AG04449 (cell line): ENCODE data around the gene MVK.

Experiments
- CTCF ChIA-PET: fragments of 350-600 bp; formaldehyde crosslinking; extraction: SDS; loops from one replicate; lab custom pipeline; 2021; ENCODE audit warnings: antibody characterized with exemption; lab: Yijun Ruan, JAX
- POLR2A ChIA-PET: fragments of 400-600, 350-600 bp; formaldehyde crosslinking; extraction: SDS; loops from one replicate; lab custom pipeline; 2020; ENCODE audit warnings: antibody characterized with exemption, inconsistent platforms; lab: Yijun Ruan, JAX
- DNase-seq: peaks from one replicate; pipeline ENCODE4 v3.0.0-alpha.2; 2010; ENCODE audit warnings: low read depth, low spot score
- H3K4me3 ChIP-seq: 2 replicates; pipeline ENCODE4 v1.5.1; 2011; ENCODE audit warnings: low read depth, mild to moderate bottlenecking, control low read depth, low read length
- CTCF ChIP-seq: IDR thresholded peaks from one replicate; pipeline ENCODE4 v1.5.1; 2011; ENCODE audit warnings: mild to moderate bottlenecking, moderate library complexity, low read length, control low read depth, inconsistent platforms; ENCODE audit not compliant: insufficient read depth; ENCODE audit errors: missing control alignments

MVK gene

GRCh38 chr12:109573029-109573913 lies at the start of gene MVK, which contains the start of gene MMAB:
TSS of gene MVK (plus strand) at chr12:109573794. CDS start at chr12:109574823, 1,029 bp downstream.
TSS of gene MMAB (minus strand) at chr12:109573504. CDS start at chr12:109573480, 24 bp downstream.
- H3K4me3 ChIP-seq: peak within 1 kb of the TSS; percentile 87
- POLR2A ChIA-PET: no interaction called here
- CTCF ChIA-PET: interaction anchor here (0.9 to 4.3 kb wide), 8 partner anchors 23 to 280 kb away, joined by 3 to 27 read pairs (median 4); no protein-coding TSS in a partner anchor

GRCh38 chr12:109524466-109525278 lies 48.9 kb upstream of the MVK start:
- H3K4me3 ChIP-seq: no peak overlapping the region
- no peak for DNase-seq
- CTCF ChIA-PET: interaction anchor here (0.8 to 10.6 kb wide), 7 partner anchors 8 to 249 kb away, joined by 3 to 204 read pairs (median 4); partner anchors contain the start of genes MMAB and MVK
- no peak for TF ChIP-seq CTCF
- POLR2A ChIA-PET: no interaction called here

More at GRCh38 chr12:109573029-109573913, at the start of gene MVK, which contains the start of gene MMAB:
- peak; percentile 96 for DNase-seq
- TF ChIP-seq CTCF: no peak

DNA sequence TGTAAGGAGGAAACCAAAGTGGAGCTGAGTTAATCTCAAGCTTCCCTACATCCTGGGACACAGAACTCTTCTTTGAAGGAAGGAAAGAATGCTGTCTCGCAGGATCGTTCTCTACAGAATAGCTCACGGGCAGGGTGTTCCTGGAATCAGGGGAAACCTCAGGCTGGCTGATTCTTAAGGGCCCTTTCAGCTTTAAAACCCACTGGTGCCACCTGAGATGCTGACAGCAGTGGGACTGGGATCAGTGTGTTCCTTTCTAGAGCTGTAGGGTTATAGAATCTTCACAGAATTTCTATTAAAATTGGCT lies 48.4 kb upstream of the MVK start:
- CTCF ChIA-PET: interaction anchor here (1.0 to 10.6 kb wide), 5 partner anchors 8 to 249 kb away, joined by 3 to 204 read pairs (median 4); partner anchors contain the start of genes MMAB and MVK
- DNase-seq: no peak
- no peak for TF ChIP-seq CTCF
- POLR2A ChIA-PET: no interaction called here
- no peak overlapping the region for H3K4me3 ChIP-seq

DNA sequence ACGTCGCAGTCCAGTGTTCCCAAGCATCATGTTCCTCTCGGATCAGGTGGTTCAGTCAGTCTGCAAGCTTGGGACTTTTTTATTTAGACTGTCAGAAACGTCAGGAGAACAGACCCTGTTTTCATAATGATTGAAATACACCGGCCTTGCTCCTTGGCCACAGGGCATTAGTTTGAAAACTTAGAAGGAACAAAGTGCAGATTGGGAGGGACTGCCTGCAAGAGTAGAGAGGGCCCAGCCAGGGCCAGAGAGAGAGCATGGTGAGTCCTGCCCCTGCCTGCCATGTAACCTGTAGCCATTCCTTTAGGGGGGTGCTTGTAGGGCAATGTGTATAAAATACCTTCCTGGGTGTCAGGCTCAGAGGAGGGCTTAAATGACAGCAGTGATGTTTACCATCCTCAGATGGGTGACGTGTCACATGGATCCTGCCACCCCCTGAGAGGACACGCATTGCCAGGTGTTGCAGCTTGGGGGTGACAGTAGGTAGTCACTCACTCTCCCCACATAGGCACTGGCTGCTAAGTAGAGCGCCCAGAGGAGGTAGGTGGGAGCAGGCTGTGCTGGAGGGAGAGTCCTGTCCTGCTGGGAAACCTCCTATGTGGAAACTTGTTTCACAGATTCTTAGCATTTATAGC lies 46.0 kb upstream of the MVK start:
- no peak overlapping the region for H3K4me3 ChIP-seq
- POLR2A ChIA-PET: no interaction called here
- no peak for TF ChIP-seq CTCF
- CTCF ChIA-PET: interaction anchor here (1.0 kb wide), 1 partner anchor 99 kb away, joined by 3 read pairs; no protein-coding TSS in a partner anchor
- DNase-seq: no peak

GRCh38 chr12:109529691-109530640 lies 43.6 kb upstream of the MVK start:
- no peak for TF ChIP-seq CTCF
- no peak overlapping the region for H3K4me3 ChIP-seq
- ChIA-PET POLR2A (no interaction called here), CTCF (interaction anchor here (0.7 to 1.6 kb wide), 3 partner anchors 11 to 245 kb away, joined by 3 to 11 read pairs (median 3); no protein-coding TSS in a partner anchor)
- DNase-seq: no peak
